ENCODE measurements around the gene FST. TPM values are rescaled to one million over a fixed set of nuclear protein-coding genes. Genes with fewer than 3 reads are reported as not detected.

The FST gene
- total and polyA plus RNA-seq, 2 of the 8 experiments (the other 6 are each of a cell fraction or from before 2014, with no cell fraction given), result 16.6 to 17.5 TPM

- Histone ChIP-seq H2BK12ac (ENCODE audit: low read depth, low read length) (no peak overlapping the region), H3K4me2 (ENCODE audit: insufficient read depth in 1 of 2, low read depth in 2 of 2, low read length in 2 of 2) (no peak overlapping the region), H4K5ac (ENCODE audit: insufficient read length, low read depth, low read length) (no peak overlapping the region), H3K27ac (ENCODE audit: low read depth, low read length) (no peak overlapping the region), H4K20me1 (replicated peaks in 1 of 2; ENCODE audit: control insufficient read depth in 1 of 2, insufficient read depth in 2 of 2, low read length in 2 of 2) (no peaks in the 10 kb centered on the region), H3K36me3 (ENCODE audit: control insufficient read depth in 2 of 4, insufficient read depth in 4 of 4, low read length in 3 of 4) (no peaks in the 10 kb centered on the region), H4K91ac (replicated peaks; ENCODE audit: insufficient read length, low read length) (no peak overlapping the region), H2BK5ac (ENCODE audit: low read depth, low read length) (no peak overlapping the region), H3K79me2 (ENCODE audit: control insufficient read depth in 1 of 2, insufficient read depth in 2 of 2, low read length in 2 of 2) (no peaks in the 10 kb centered on the region), H3K79me1 (ENCODE audit: low read depth, low read length) (no peaks in the 10 kb centered on the region), H2BK15ac (ENCODE audit: low read length) (no peak overlapping the region), H3K18ac (ENCODE audit: extremely low read depth, low read length) (no peak overlapping the region), H2BK120ac (replicated peaks; ENCODE audit: low read depth, low read length) (no peak overlapping the region), H3K23ac (ENCODE audit: insufficient read length) (no peak overlapping the region), H4K8ac (ENCODE audit: extremely low read depth, insufficient read depth, low read length) (no peak overlapping the region), H3K4me3 (ENCODE audit: extremely low read depth in 1 of 4, insufficient read depth in 2 of 4, low read depth in 3 of 4, low read length in 4 of 4) (no peak overlapping the region), H3K9me3 (ENCODE audit: insufficient read depth in 2 of 2, low read depth in 1 of 2, low read length in 1 of 2) (no peaks in the 10 kb centered on the region), H3K56ac (replicated peaks; ENCODE audit: insufficient read length, low read depth, low read length) (no peak overlapping the region), H2AFZ (ENCODE audit: low read length) (no peak overlapping the region), H3K23me2 (ENCODE audit: low read depth, low read length) (peaks cover 2% of the 10 kb centered on the region; the same call in 1 of the 2 replicates), H3K14ac (ENCODE audit: insufficient read length) (no peak overlapping the region), H3K4me1 (replicated peaks in 1 of 4; ENCODE audit: control insufficient read depth in 3 of 4, insufficient read depth in 4 of 4, low read length in 3 of 4) (no peaks in the 10 kb centered on the region), H3K9ac (replicated peaks in 1 of 4; ENCODE audit: extremely low read depth in 1 of 4, low read depth in 3 of 4, low read length in 3 of 4) (no peak overlapping the region), H3K4ac (replicated peaks; ENCODE audit: insufficient read length, low read depth, low read length) (no peak overlapping the region), H2AK5ac (ENCODE audit: low read depth, low read length) (no peak overlapping the region), H3K27me3 (replicated peaks in 1 of 4; ENCODE audit: control insufficient read depth in 3 of 4, extremely low read depth in 1 of 4, insufficient read depth in 3 of 4, low read length in 3 of 4) (no peaks in the 10 kb centered on the region), H2BK20ac (ENCODE audit: low read length) (no peak overlapping the region)
- WGBS, 2 experiments (ENCODE audit: extremely low coverage in 1 of 2, insufficient coverage in 1 of 2, insufficient read length in 1 of 2, insufficient replicate concordance in 2 of 2, low coverage in 1 of 2, low lambda C conversion rate in 2 of 2, missing lambda C conversion rate in 1 of 2), result 86% methylated on average over 13 of the region's 13 CpGs; no CpG with 5 or more reads in 1 of the 2 experiments
- DNase-seq (ENCODE audit: low read depth in 1 of 2, low spot score in 2 of 2) (no peak), FAIRE-seq (no peak)
- CTCF ChIA-PET (ENCODE audit: partially characterized antibody), result interaction anchor here (0.6 to 3.2 kb wide), 4 partner anchors 9 to 796 kb away, joined by 3 to 13 read pairs (median 4); no protein-coding TSS in a partner anchor
- POLR2A ChIA-PET (ENCODE audit: partially characterized antibody), result no interaction called here
- TF ChIP-seq NANOG (IDR thresholded peaks at IDR 0.05; ENCODE audit: insufficient read depth, low read depth, low read length, poor library complexity, severe bottlenecking) (no peak), POU5F1 (IDR thresholded peaks at IDR 0.05; ENCODE audit: low read depth, low read length) (no peak), RBBP5 (IDR thresholded peaks at IDR 0.05; ENCODE audit: borderline replicate concordance, low read depth, low read length) (no peak), GABPA (IDR thresholded peaks at IDR 0.05; ENCODE audit: borderline replicate concordance, insufficient read depth, low read length) (no peak), TCF12 (IDR thresholded peaks at IDR 0.05; ENCODE audit: low read depth, low read length) (no peak), SP1 (IDR thresholded peaks at IDR 0.05; ENCODE audit: low read depth, low read length) (no peak), CREB1 (IDR thresholded peaks at IDR 0.05) (no peak), POLR2A (IDR thresholded peaks at IDR 0.05; ENCODE audit: control extremely low read depth in 1 of 2, low read depth in 2 of 2, low read length in 2 of 2) (no peak), HDAC6 (IDR thresholded peaks at IDR 0.05; ENCODE audit: low read depth, low read length) (no peak), SIRT6 (IDR thresholded peaks at IDR 0.05; ENCODE audit: low read length) (no peak), CBX8 (IDR thresholded peaks at IDR 0.05; ENCODE audit: borderline replicate concordance, low read depth, low read length) (no peak), SP4 (IDR thresholded peaks at IDR 0.05; ENCODE audit: low read length) (no peak), MAX (IDR thresholded peaks at IDR 0.05) (no peak), E2F6 (IDR thresholded peaks at IDR 0.05) (no peak), JUN (IDR thresholded peaks at IDR 0.05; ENCODE audit: low read depth, low read length) (no peak)
These were observed 42.4 kb upstream of the FST start for GRCh38 chr5:53438079-53438478.
